Esophagus muscularis mucosa (tissue), 4 donors: ENCODE results near the gene ALG14. TPM values are rescaled to one million over a fixed set of nuclear protein-coding genes. Genes with fewer than 3 reads are reported as not detected.

ENCODE experiments used
- DNase-seq: peaks from one replicate; pipeline ENCODE4 v3.0.0-alpha.2; 2017; ENCODE audit errors: extremely low spot score
- H3K27ac ChIP-seq, 4 donors: fragments of 200-600 bp; sonication (generic); replicated peaks in 1 of 4; 1 replicate in 3 of 4; 2 replicates in 1 of 4; pipeline ENCODE4 v1.5.1; 2016 to 2019; ENCODE audit warnings: mild to moderate bottlenecking in 1 of 4
- H3K27me3 ChIP-seq, 4 donors: fragments of 200-600 bp; sonication (generic); one replicate each; pipeline versions ENCODE4 v1.5.1 to v1.6.0; 2016 to 2019
- H3K36me3 ChIP-seq, 4 donors: fragments of 200-600 bp; sonication (generic); one replicate each; pipeline ENCODE4 v1.5.1; 2016 to 2019
- H3K4me1 ChIP-seq, 4 donors: fragments of 200-600 bp; sonication (generic); one replicate each; pipeline ENCODE4 v1.5.1; 2016 to 2019
- H3K4me3 ChIP-seq, 4 donors: fragments of 200-600 bp; sonication (generic); 1 replicate in 2 of 4; 2 replicates in 2 of 4; pipeline ENCODE4 v1.5.1; 2016 to 2019; ENCODE audit warnings: mild to moderate bottlenecking in 4 of 4, moderate library complexity in 1 of 4
- H3K9me3 ChIP-seq, 4 donors: fragments of 200-600 bp; sonication (generic); 1 replicate in 3 of 4; 2 replicates in 1 of 4; pipeline ENCODE4 v1.5.1; 2016 to 2019
- EP300 ChIP-seq: sonication (generic); formaldehyde crosslinking; IDR thresholded peaks from one replicate; pipeline ENCODE4 v1.6.1; 2017; ENCODE audit warnings: antibody characterized with exemption
- POLR2A ChIP-seq: fragments of 450-650 bp; IDR thresholded peaks from one replicate; pipeline ENCODE4 v1.6.1; 2017; ENCODE audit warnings: antibody characterized with exemption, moderate library complexity, mild to moderate bottlenecking, low read depth
- POLR2AphosphoS5 ChIP-seq, 2 donors: sonication (generic); formaldehyde crosslinking; IDR thresholded peaks; one replicate each; pipeline ENCODE4 v1.6.1; 2017; ENCODE audit warnings: antibody characterized with exemption in 2 of 2
- WGBS: methylation state at CpG from one replicate; pipeline ENCODE4 v1.1.5; 2018; 5-methylcytosine and 5-hydroxymethylcytosine counted together
- intact Hi-C: fragments of 100-400 bp; cut with DNase I; formaldehyde crosslinking; loops from one replicate; pipeline ENCODE4 v1.15.1; 2023
- total RNA-seq, 4 donors: library from RNA; depleted of rRNA; stranded (reverse); fragments of >200 nt; gene quantifications; one replicate each; pipeline versions ENCODE4 v1.1.0 to v1.2.1, GENCODE V29; 2016
- TF ChIP-seq, protein P1 (sequence below), 3 experiments: fragments of 200-600 bp in 2 of 3; fragments of 450-650 bp in 1 of 3; sonication (generic) in 2 of 3; IDR thresholded peaks; one replicate each; pipeline ENCODE4 v1.5.1; 2017 to 2019; ENCODE audit warnings: antibody characterized with exemption in 3 of 3, mild to moderate bottlenecking in 2 of 3, moderate library complexity in 1 of 3

Gene ALG14
- total RNA-seq, 4 donors from 2014 or later: 0.52 to 0.83 (median 0.74) TPM

- Histone ChIP-seq H3K4me3 (no peak overlapping the region), H3K9me3 (no peaks in the 10 kb centered on the region), H3K4me1 (peaks cover 7 to 19% (median 17%) of the 10 kb centered on the region in 4 donors), H3K36me3 (no peaks in the 10 kb centered on the region), H3K27me3 (no peaks in the 10 kb centered on the region), H3K27ac (no peak overlapping the region)
- DNase-seq: no peak
- TF ChIP-seq POLR2A: no peak
- TF ChIP-seq, protein P1, sequence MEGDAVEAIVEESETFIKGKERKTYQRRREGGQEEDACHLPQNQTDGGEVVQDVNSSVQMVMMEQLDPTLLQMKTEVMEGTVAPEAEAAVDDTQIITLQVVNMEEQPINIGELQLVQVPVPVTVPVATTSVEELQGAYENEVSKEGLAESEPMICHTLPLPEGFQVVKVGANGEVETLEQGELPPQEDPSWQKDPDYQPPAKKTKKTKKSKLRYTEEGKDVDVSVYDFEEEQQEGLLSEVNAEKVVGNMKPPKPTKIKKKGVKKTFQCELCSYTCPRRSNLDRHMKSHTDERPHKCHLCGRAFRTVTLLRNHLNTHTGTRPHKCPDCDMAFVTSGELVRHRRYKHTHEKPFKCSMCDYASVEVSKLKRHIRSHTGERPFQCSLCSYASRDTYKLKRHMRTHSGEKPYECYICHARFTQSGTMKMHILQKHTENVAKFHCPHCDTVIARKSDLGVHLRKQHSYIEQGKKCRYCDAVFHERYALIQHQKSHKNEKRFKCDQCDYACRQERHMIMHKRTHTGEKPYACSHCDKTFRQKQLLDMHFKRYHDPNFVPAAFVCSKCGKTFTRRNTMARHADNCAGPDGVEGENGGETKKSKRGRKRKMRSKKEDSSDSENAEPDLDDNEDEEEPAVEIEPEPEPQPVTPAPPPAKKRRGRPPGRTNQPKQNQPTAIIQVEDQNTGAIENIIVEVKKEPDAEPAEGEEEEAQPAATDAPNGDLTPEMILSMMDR (IDR thresholded peaks at IDR 0.05): no peak
- WGBS: 77% methylated on average over 4 of the region's 4 CpGs
- intact Hi-C loops: no loop called here
Observed at GRCh38 chr1:95006681-95007080, 66.1 kb downstream of the ALG14 start.

DNA sequence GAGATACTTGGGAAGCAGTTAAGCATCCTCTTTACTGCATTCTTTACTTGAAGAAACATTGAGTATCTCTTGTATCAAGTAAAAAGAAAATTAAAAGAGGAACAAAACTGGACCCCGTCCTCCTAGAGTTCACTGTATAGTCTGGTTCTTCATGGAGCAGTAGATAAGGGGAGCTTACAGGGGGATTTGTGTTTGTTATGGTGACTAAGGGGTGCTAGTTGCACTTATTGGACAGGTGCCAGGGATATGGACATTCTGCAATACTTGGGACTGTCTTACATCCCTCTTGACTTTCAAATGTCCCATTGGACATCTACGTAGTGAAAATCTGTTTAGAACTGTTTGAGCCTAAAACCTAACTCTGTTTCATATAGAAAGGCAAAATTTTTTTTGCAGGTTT, 67.2 kb downstream of the ALG14 start:
- WGBS: 72% methylated on average over 2 of the region's 2 CpGs
- intact Hi-C loops: no loop called here
- peaks cover 7 to 22% (median 18%) of the 10 kb centered on the region in 4 donors for H3K4me1 ChIP-seq

DNA sequence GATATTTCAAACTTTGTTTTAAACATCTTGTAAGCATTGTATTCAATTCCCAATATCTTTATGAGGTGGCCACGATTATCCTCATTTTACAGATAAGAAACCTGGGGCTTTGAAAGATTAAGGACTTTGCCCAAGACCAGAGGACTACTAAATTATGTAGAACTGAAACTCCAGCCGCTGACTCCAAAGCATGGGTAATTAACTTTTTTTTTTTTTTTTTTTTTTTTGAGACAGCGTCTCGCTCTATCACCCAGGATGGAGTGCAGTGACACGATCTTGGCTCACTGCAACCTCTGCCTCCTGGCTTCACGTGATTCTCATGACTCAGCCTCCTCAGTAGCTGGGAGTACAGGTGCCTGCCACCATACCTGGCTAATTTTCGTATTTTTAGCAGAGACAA, 68.7 kb downstream of the ALG14 start:
- 89% methylated on average over 7 of the region's 7 CpGs for WGBS
- H3K36me3 ChIP-seq: no peaks in the 10 kb centered on the region
- DNase-seq: peak; percentile 14
- no peak overlapping the region for H3K4me3 ChIP-seq
- no peaks in the 10 kb centered on the region for H3K9me3 ChIP-seq
- H3K27me3 ChIP-seq: no peaks in the 10 kb centered on the region
- H3K4me1 ChIP-seq: peaks cover 7 to 22% (median 18%) of the 10 kb centered on the region in 4 donors
- intact Hi-C loops: no loop called here
- TF ChIP-seq POLR2AphosphoS5 (IDR thresholded peaks at IDR 0.05) (no peak), EP300 (no peak), POLR2A (no peak)
- TF ChIP-seq, protein P1 (IDR thresholded peaks at IDR 0.05): no peak
- no peak overlapping the region for H3K27ac ChIP-seq

More for the DNA sequence above, 67.2 kb downstream of the ALG14 start:
- Histone ChIP-seq H3K27ac (no peak overlapping the region), H3K36me3 (no peaks in the 10 kb centered on the region), H3K27me3 (no peaks in the 10 kb centered on the region), H3K4me3 (no peak overlapping the region), H3K9me3 (no peaks in the 10 kb centered on the region)
- TF ChIP-seq POLR2A (no peak), EP300 (no peak), POLR2AphosphoS5 (IDR thresholded peaks at IDR 0.05) (no peak)
- TF ChIP-seq, protein P1 (IDR thresholded peaks at IDR 0.05): no peak
- peak; percentile 12 for DNase-seq

DNA sequence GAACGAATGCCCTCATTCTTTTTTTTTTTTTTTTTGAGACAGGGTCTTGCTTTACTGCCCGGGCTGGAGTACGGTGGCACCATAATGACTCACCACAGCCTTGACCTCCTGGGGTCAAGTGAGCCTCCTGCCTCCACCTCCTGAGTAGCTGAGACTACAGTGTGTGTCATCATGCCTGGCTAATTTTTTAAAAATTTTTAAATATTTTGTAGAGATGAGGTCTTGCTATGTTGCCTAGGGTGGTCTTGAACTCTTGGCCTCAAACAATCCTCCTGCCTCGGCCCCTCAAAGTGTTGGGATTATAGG, 69.4 kb downstream of the ALG14 start:
- H3K36me3 ChIP-seq: no peaks in the 10 kb centered on the region
- no peak for TF ChIP-seq EP300
- intact Hi-C loops: no loop called here
- no peaks in the 10 kb centered on the region for H3K27me3 ChIP-seq
- H3K9me3 ChIP-seq: no peaks in the 10 kb centered on the region
- peak; percentile 37 for DNase-seq
- no peak overlapping the region for H3K4me3 ChIP-seq
- WGBS: 82% methylated on average over 4 of the region's 4 CpGs
- peaks cover 7 to 22% (median 18%) of the 10 kb centered on the region in 4 donors for H3K4me1 ChIP-seq
- H3K27ac ChIP-seq: peak overlapping the region in 2 of 4 donors; percentile 48 to 70

- Histone ChIP-seq H3K27ac (peak overlapping the region; percentile 41 to 70 (median 53)), H3K4me1 (peaks cover 7 to 22% (median 18%) of the 10 kb centered on the region in 4 donors), H3K27me3 (no peaks in the 10 kb centered on the region), H3K36me3 (no peaks in the 10 kb centered on the region), H3K4me3 (no peak overlapping the region), H3K9me3 (no peaks in the 10 kb centered on the region)
- intact Hi-C loops: no loop called here
- 23% methylated on average over 8 of the region's 8 CpGs for WGBS
- no peak for TF ChIP-seq POLR2A
- TF ChIP-seq, protein P1 (IDR thresholded peaks at IDR 0.05): no peak
- no peak for TF ChIP-seq EP300
- no peak for TF ChIP-seq POLR2AphosphoS5 (IDR thresholded peaks at IDR 0.05)
- peak; percentile 84 for DNase-seq
Observed at GRCh38 chr1:95002540-95003432, 70.0 kb downstream of the ALG14 start.
